HepG2 (cell line): Measurements from ENCODE around the gene WEE1. TPM values are rescaled to one million over a fixed set of nuclear protein-coding genes. Genes with fewer than 3 reads are reported as not detected.

Source experiments
- ARNT2 ChIP-seq: sonication (generic); formaldehyde crosslinking; IDR thresholded peaks from 2 replicates; pipeline ENCODE4 v1.8.0; 2022; ENCODE audit warnings: mild to moderate bottlenecking, low read depth, missing genetic modification reagents, moderate library complexity
- HMGA1 ChIP-seq: sonication (generic); formaldehyde crosslinking; conservative IDR thresholded peaks from 2 replicates; pipeline ENCODE4 v1.4.0; 2020; ENCODE audit warnings: missing genetic modification reagents
- KLF11 ChIP-seq: IDR thresholded peaks from 2 replicates; pipeline ENCODE4 v1.6.1; 2016; ENCODE audit warnings: missing compliant biosample characterization
- KMT2A ChIP-seq: sonication (generic); formaldehyde crosslinking; IDR thresholded peaks from 2 replicates; pipeline ENCODE4 v1.4.0; 2020; ENCODE audit warnings: missing genetic modification reagents
- MEIS2 ChIP-seq: sonication (generic); formaldehyde crosslinking; IDR thresholded peaks from 2 replicates; pipeline ENCODE4 v1.9.0; 2021; ENCODE audit warnings: mild to moderate bottlenecking, missing genetic modification reagents
- NFRKB ChIP-seq: fragments of 450-650 bp; IDR thresholded peaks from 2 replicates; pipeline ENCODE4 v1.6.1; 2017
- NR2F1 ChIP-seq, 2 experiments: fragments of 450-650 bp in 1 of 2; formaldehyde crosslinking in 1 of 2; IDR thresholded peaks; 2 replicates each; pipeline versions ENCODE4 v1.5.0 to v1.6.1; 2016 to 2020; ENCODE audit warnings: mild to moderate bottlenecking in 1 of 2, missing compliant biosample characterization in 1 of 2, missing genetic modification reagents in 1 of 2, moderate library complexity in 1 of 2
- PHF8 ChIP-seq: sonication (generic); formaldehyde crosslinking; IDR thresholded peaks from 2 replicates; pipeline ENCODE4 v1.5.0; 2020; ENCODE audit warnings: missing genetic modification reagents
- PLRG1 ChIP-seq: fragments of 450-650 bp; conservative IDR thresholded peaks from 2 replicates; pipeline ENCODE4 v1.6.1; 2016
- POGZ ChIP-seq: sonication (generic); formaldehyde crosslinking; IDR thresholded peaks from 2 replicates; pipeline ENCODE4 v1.4.0; 2020; ENCODE audit warnings: mild to moderate bottlenecking, missing genetic modification reagents
- PPARG ChIP-seq: conservative IDR thresholded peaks from 2 replicates; pipeline ENCODE4 v1.6.1; 2016; ENCODE audit warnings: missing biosample characterization, missing genetic modification reagents
- RORA ChIP-seq: sonication (generic); formaldehyde crosslinking; IDR thresholded peaks from 2 replicates; pipeline ENCODE4 v1.5.0; 2020; ENCODE audit warnings: mild to moderate bottlenecking, missing genetic modification reagents, moderate library complexity
- SSRP1 ChIP-seq: IDR thresholded peaks from 2 replicates; pipeline ENCODE4 v1.6.1; 2016; ENCODE audit warnings: control low read depth
- TIGD3 ChIP-seq: sonication (generic); formaldehyde crosslinking; IDR thresholded peaks from 2 replicates; pipeline ENCODE4 v1.5.1; 2020; ENCODE audit warnings: mild to moderate bottlenecking, missing genetic modification reagents, borderline replicate concordance
- ZBTB4 ChIP-seq: sonication (generic); formaldehyde crosslinking; IDR thresholded peaks from 2 replicates; pipeline ENCODE4 v1.4.0; 2020; ENCODE audit warnings: missing genetic modification reagents, mild to moderate bottlenecking, borderline replicate concordance
- ZFP1 ChIP-seq: IDR thresholded peaks from 2 replicates; pipeline ENCODE4 v1.6.1; 2016
- ZKSCAN8 ChIP-seq: IDR thresholded peaks from 2 replicates; pipeline ENCODE4 v1.6.1; 2016; ENCODE audit warnings: borderline replicate concordance, missing genetic modification reagents, missing compliant biosample characterization
- ZNF207 ChIP-seq: fragments of 450-650 bp; IDR thresholded peaks from 2 replicates; pipeline ENCODE4 v1.6.1; 2016; ENCODE audit warnings: antibody characterized with exemption, borderline replicate concordance
- ZNF280B ChIP-seq: sonication (generic); formaldehyde crosslinking; IDR thresholded peaks from 2 replicates; pipeline ENCODE4 v1.5.0; 2020; ENCODE audit warnings: missing genetic modification reagents, mild to moderate bottlenecking, borderline replicate concordance
- ZNF362 ChIP-seq: sonication (generic); formaldehyde crosslinking; IDR thresholded peaks from 2 replicates; pipeline ENCODE4 v1.4.0; 2020; ENCODE audit warnings: missing genetic modification reagents, mild to moderate bottlenecking, borderline replicate concordance
- ZNF496 ChIP-seq: sonication (generic); formaldehyde crosslinking; IDR thresholded peaks from 2 replicates; pipeline ENCODE4 v1.8.1; 2023; ENCODE audit warnings: mild to moderate bottlenecking, moderate library complexity, missing genetic modification reagents; ENCODE audit not compliant: insufficient replicate concordance
- ZNF558 ChIP-seq: sonication (generic); formaldehyde crosslinking; IDR thresholded peaks from 2 replicates; pipeline ENCODE4 v1.9.0; 2022; ENCODE audit warnings: mild to moderate bottlenecking, missing genetic modification reagents, borderline replicate concordance
- ZNF792 ChIP-seq: IDR thresholded peaks from 2 replicates; pipeline ENCODE4 v1.6.1; 2016
- ZSCAN12 ChIP-seq: sonication (generic); formaldehyde crosslinking; IDR thresholded peaks from 2 replicates; pipeline ENCODE4 v1.9.0; 2021; ENCODE audit warnings: mild to moderate bottlenecking, missing genetic modification reagents
- polyA plus RNA-seq, 8 experiments: library from polyadenylated mRNA; depleted of rRNA in 3 of 8; stranded (reverse) in 7 of 8; unstranded in 1 of 8; fragments of >200 nt; fragmentation: Illumina TruSeq in 4 of 8; extraction: Trizol in 4 of 8; gene quantifications; 2 replicates each; pipeline versions ENCODE4 v1.2.1 to v1.2.3, GENCODE V29; 2011 to 2016; ENCODE audit warnings: low read depth in 4 of 8, missing spikeins in 1 of 8, mixed read lengths in 1 of 8; ENCODE audit not compliant: insufficient read depth in 1 of 8
- total RNA-seq, 5 experiments: library from RNA; depleted of rRNA; stranded (reverse); fragments of >200 nt; fragmentation: Illumina TruSeq; extraction: Trizol; gene quantifications; 2 replicates each; pipeline ENCODE4 v1.2.3, GENCODE V29; 2016; ENCODE audit warnings: low read depth in 1 of 5

Gene WEE1
- total and polyA plus RNA-seq, 2 of the 13 experiments (the other 11 are each of a cell fraction or from before 2014, with no cell fraction given): 31.4 to 63.7 TPM

GRCh38 chr11:9613118-9613829 is 39.8 kb downstream of the WEE1 start (continued):
- TF ChIP-seq ZBTB4: 0 out of 2 replicates have a peak, but pooled peaks have one; percentile 59
- TF ChIP-seq NFRKB: no peak
- TF ChIP-seq POGZ: no peak
- TF ChIP-seq TIGD3 (CRISPR knock-in tag): no peak
- peak; percentile 42 for TF ChIP-seq PPARG (CRISPR knock-in tag)
- TF ChIP-seq HMGA1 (CRISPR knock-in tag): no peak
- TF ChIP-seq ZNF280B (CRISPR knock-in tag): peak; percentile 78
- TF ChIP-seq ARNT2 (CRISPR knock-in tag): no peak
- no peak; the same call in 1 of the 2 replicates for TF ChIP-seq ZNF558 (CRISPR knock-in tag)
- TF ChIP-seq ZFP1 (CRISPR knock-in tag): peak; percentile 62; the same call in 1 of the 2 replicates
- TF ChIP-seq ZKSCAN8 (CRISPR knock-in tag): no peak; the same call in 1 of the 2 replicates
- no peak for TF ChIP-seq SSRP1
- peak; percentile 43; the same call in 1 of the 2 replicates for TF ChIP-seq PHF8 (CRISPR knock-in tag)
- TF ChIP-seq PLRG1: no peak
- no peak; the same call in 1 of the 2 replicates for TF ChIP-seq KMT2A (CRISPR knock-in tag)
- no peak for TF ChIP-seq ZNF207
- TF ChIP-seq ZNF792 (CRISPR knock-in tag): peak; percentile 47; the same call in 1 of the 2 replicates
- TF ChIP-seq MEIS2 (CRISPR knock-in tag): peak; percentile 37; the same call in 1 of the 2 replicates
- TF ChIP-seq ZSCAN12 (CRISPR knock-in tag): no peak
- TF ChIP-seq ZNF362 (CRISPR knock-in tag): no peak
- TF ChIP-seq RORA (CRISPR knock-in tag): no peak
- TF ChIP-seq ZNF496 (CRISPR knock-in tag): no peak
- 0 out of 2 replicates have a peak, but pooled peaks have one; percentile 23 for TF ChIP-seq KLF11 (CRISPR knock-in tag)
- TF ChIP-seq NR2F1 (CRISPR knock-in tag; IDR thresholded peaks at IDR 0.05): no peak
